ACHN (cell line): ENCODE measurements around the gene MALL.
"Not testable (repeated sequence)": the region's sequence is repeated elsewhere in the genome, so short reads cannot be mapped to it uniquely, and the experiment has no call there.

ENCODE experiments used
- DNase-seq: peaks from one replicate; pipeline ENCODE4 v3.0.0-alpha.2; 2015
- in situ Hi-C: cut with HindIII; loops from 2 replicates; pipeline ENCODE4 v1.10.0; 2017; ENCODE audit warnings: low sequenced_read_pairs, low pct_ligation_motif_present, low pct_unique_long_range_greater_than_20kb

MALL gene

GRCh38 chr2:110115291-110116032, at the start of gene MALL:
MALL (minus strand) TSS chr2:110115822; CDS start chr2:110115792, 30 bp downstream.
- peak; percentile 19 for DNase-seq
- in situ Hi-C loops, result no loop called here

GRCh38 chr2:110157153-110157793, 41.7 kb upstream of the MALL start:
- in situ Hi-C loops, result no loop called here
- DNase-seq, result peak; percentile 63

GRCh38 chr2:110154828-110155227, 39.2 kb upstream of the MALL start:
- in situ Hi-C loops, DNase-seq: not testable (repeated sequence)

GRCh38 chr2:110154188-110154587, 38.6 kb upstream of the MALL start:
- DNase-seq, in situ Hi-C loops: not testable (repeated sequence)

- in situ Hi-C loops, result no loop called here
- DNase-seq, result no peak
These were observed 37.8 kb upstream of the MALL start for GRCh38 chr2:110153416-110153815.

GRCh38 chr2:110152943-110153342, 37.3 kb upstream of the MALL start:
- in situ Hi-C loops, result no loop called here
- no peak for DNase-seq

GRCh38 chr2:110149330-110150220, 34.0 kb upstream of the MALL start:
- in situ Hi-C loops, result no loop called here
- no peak for DNase-seq

- DNase-seq, result no peak
- in situ Hi-C loops, result no loop called here
These were observed 31.3 kb upstream of the MALL start for GRCh38 chr2:110146945-110147332.

- in situ Hi-C loops, result no loop called here
- no peak for DNase-seq
These were observed 30.7 kb upstream of the MALL start for GRCh38 chr2:110146183-110146944.

- DNase-seq, result no peak
- in situ Hi-C loops, result no loop called here
These were observed 28.4 kb upstream of the MALL start for GRCh38 chr2:110143982-110144381.

GRCh38 chr2:110140401-110140800, 24.8 kb upstream of the MALL start:
- no peak for DNase-seq
- in situ Hi-C loops, result no loop called here

- in situ Hi-C loops, result no loop called here
- DNase-seq, result no peak
These were observed 18.4 kb upstream of the MALL start for GRCh38 chr2:110134025-110134424.

GRCh38 chr2:110131166-110131565, 15.5 kb upstream of the MALL start:
- DNase-seq, result no peak
- in situ Hi-C loops, result no loop called here

- DNase-seq, result no peak
- in situ Hi-C loops, result no loop called here
These were observed 15.1 kb upstream of the MALL start for GRCh38 chr2:110130757-110131156.

GRCh38 chr2:110126906-110127305, 11.3 kb upstream of the MALL start:
- in situ Hi-C loops, result no loop called here
- DNase-seq, result no peak

- in situ Hi-C loops, result no loop called here
- DNase-seq, result no peak
These were observed 10.6 kb upstream of the MALL start for GRCh38 chr2:110126086-110126773.

GRCh38 chr2:110124939-110125691, 9.5 kb upstream of the MALL start:
- DNase-seq, result no peak
- in situ Hi-C loops, result no loop called here
